Measurements from ENCODE around the gene ARL15. TPM values are rescaled to one million over a fixed set of nuclear protein-coding genes. Genes with fewer than 3 reads are reported as not detected.

Gene ARL15
- total RNA-seq, 1 experiment from 2014 or later: 140 TPM

DNA sequence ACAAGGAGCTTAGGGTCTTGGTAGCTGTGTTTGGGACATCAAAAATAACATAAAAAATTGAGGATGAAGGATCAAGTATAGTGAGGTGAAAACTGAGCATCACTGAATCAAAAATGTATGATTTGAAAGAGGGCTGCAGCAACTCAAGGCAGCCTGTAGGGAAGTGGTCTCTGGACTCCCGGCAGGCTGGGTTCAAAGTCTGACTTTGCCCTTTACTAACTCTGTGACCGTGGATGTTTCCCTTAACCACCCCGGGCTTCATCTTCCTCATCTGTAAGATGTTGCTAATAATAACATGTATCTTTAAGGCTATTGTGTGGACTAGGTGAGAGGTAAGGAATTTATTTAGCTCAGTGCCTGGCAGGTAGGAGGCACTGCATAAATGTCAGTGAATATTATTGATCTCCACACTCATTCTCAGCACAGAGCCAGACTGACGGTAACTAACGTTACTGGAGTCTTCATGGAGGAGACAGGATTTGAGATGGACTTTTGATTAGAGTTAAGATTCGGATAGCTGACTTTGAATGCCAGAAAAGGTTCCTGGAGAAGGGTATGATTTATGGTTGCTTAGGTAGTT is 382.6 kb downstream of the ARL15 start:
- no peak overlapping the region for H3K4me3 Mint-ChIP-seq (ENCODE audit: unreplicated experiment)
- POLR2A ChIA-PET: interaction anchor here (0.5 kb wide), 1 partner anchor 792 kb away, joined by 8 read pairs; no protein-coding TSS in a partner anchor
- intact Hi-C loops (cut with micrococcal nuclease; ENCODE audit: unreplicated experiment): no loop called here
- no peaks in the 10 kb centered on the region for H3K27me3 Mint-ChIP-seq (ENCODE audit: insufficient read depth, unreplicated experiment)
- BruUV-seq (replicated peaks): no TSS peak
- peaks cover 7% of the 10 kb centered on the region for H3K4me1 Mint-ChIP-seq (ENCODE audit: low read depth, unreplicated experiment)
- H3K9me3 Mint-ChIP-seq (ENCODE audit: unreplicated experiment): no peaks in the 10 kb centered on the region
- Histone ChIP-seq H3K4me3 (ENCODE audit: low read depth, low read length) (no peak overlapping the region), H3K9me3 (no peaks in the 10 kb centered on the region), H3K27me3 (replicated peaks; ENCODE audit: control insufficient read depth, insufficient read depth, low read length) (no peaks in the 10 kb centered on the region), H3K4me1 (no peaks in the 10 kb centered on the region), H3K36me3 (ENCODE audit: control insufficient read depth, insufficient read depth, low read length) (no peaks in the 10 kb centered on the region)
- TF ChIP-seq, protein P1, sequence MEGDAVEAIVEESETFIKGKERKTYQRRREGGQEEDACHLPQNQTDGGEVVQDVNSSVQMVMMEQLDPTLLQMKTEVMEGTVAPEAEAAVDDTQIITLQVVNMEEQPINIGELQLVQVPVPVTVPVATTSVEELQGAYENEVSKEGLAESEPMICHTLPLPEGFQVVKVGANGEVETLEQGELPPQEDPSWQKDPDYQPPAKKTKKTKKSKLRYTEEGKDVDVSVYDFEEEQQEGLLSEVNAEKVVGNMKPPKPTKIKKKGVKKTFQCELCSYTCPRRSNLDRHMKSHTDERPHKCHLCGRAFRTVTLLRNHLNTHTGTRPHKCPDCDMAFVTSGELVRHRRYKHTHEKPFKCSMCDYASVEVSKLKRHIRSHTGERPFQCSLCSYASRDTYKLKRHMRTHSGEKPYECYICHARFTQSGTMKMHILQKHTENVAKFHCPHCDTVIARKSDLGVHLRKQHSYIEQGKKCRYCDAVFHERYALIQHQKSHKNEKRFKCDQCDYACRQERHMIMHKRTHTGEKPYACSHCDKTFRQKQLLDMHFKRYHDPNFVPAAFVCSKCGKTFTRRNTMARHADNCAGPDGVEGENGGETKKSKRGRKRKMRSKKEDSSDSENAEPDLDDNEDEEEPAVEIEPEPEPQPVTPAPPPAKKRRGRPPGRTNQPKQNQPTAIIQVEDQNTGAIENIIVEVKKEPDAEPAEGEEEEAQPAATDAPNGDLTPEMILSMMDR (IDR thresholded peaks at IDR 0.05; ENCODE audit: insufficient read depth in 1 of 2, low read depth in 1 of 2, low read length in 1 of 2, severe bottlenecking in 1 of 2, unreplicated experiment in 1 of 2): no peak
- CTCF ChIA-PET: no interaction called here
- no peak for DNase-seq
- H3K27ac Mint-ChIP-seq (ENCODE audit: unreplicated experiment): no peak overlapping the region
- peaks cover 17% of the 10 kb centered on the region for H3K36me3 Mint-ChIP-seq (ENCODE audit: insufficient read depth, unreplicated experiment)

DNA sequence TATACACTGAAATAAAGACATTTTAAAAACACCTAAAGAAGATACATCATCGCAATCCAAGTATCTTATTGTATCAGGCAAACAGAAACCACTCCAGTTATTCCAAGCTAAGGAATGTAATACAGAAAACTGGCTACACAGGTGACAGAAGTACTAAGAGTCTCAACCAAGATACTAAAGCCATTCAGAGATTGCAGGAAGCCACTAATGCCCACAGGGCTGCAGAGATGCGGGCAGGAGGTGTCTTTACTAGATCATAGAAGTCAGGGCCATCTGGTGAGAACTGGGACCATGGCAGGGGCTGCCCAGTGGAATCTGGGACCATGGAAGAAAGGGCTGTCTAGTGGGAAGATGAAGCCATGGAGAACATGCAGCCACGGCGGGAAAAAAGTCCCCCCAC is 384.3 kb downstream of the ARL15 start:
- ChIA-PET POLR2A (no interaction called here), CTCF (no interaction called here)
- no peak for DNase-seq
- no peaks in the 10 kb centered on the region for H3K9me3 ChIP-seq
- H3K27ac Mint-ChIP-seq (ENCODE audit: unreplicated experiment): no peak overlapping the region
- no peaks in the 10 kb centered on the region for H3K27me3 Mint-ChIP-seq (ENCODE audit: insufficient read depth, unreplicated experiment)
- H3K27me3 ChIP-seq (replicated peaks; ENCODE audit: control insufficient read depth, insufficient read depth, low read length): no peaks in the 10 kb centered on the region
- peaks cover 25% of the 10 kb centered on the region for H3K36me3 Mint-ChIP-seq (ENCODE audit: insufficient read depth, unreplicated experiment)
- no peaks in the 10 kb centered on the region for H3K4me1 ChIP-seq
- no peak overlapping the region for H3K4me3 ChIP-seq (ENCODE audit: low read depth, low read length)
- TF ChIP-seq, protein P1 (IDR thresholded peaks at IDR 0.05; ENCODE audit: insufficient read depth in 1 of 2, low read depth in 1 of 2, low read length in 1 of 2, severe bottlenecking in 1 of 2, unreplicated experiment in 1 of 2): no peak
- intact Hi-C loops (cut with micrococcal nuclease; ENCODE audit: unreplicated experiment): no loop called here
- no peak overlapping the region for H3K4me3 Mint-ChIP-seq (ENCODE audit: unreplicated experiment)
- BruUV-seq (replicated peaks): no TSS peak
- no peaks in the 10 kb centered on the region for H3K9me3 Mint-ChIP-seq (ENCODE audit: unreplicated experiment)
- no peaks in the 10 kb centered on the region; the same call in 1 of the 2 replicates for H3K36me3 ChIP-seq (ENCODE audit: control insufficient read depth, insufficient read depth, low read length)
- H3K4me1 Mint-ChIP-seq (ENCODE audit: low read depth, unreplicated experiment): peaks cover 7% of the 10 kb centered on the region

DNA sequence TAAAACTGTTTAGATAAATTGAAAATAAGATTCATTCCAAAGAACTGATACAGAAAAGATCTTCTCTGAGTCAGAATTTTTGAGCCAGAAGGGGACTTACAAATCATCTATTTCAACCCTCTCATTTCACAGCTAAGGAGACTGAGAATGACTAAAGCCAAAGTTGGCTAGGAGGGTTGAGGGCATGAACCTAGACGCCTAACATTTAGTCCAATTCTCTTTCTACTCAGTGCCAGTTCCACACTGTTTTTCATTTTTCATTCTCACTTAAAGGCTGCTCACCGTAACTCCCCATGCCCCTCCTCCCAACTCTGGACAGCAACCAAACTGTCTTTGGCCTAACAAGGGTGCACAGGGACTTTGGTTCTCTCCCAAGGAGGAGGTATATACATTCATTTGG is 386.0 kb downstream of the ARL15 start:
- intact Hi-C loops (cut with micrococcal nuclease; ENCODE audit: unreplicated experiment): no loop called here
- ChIA-PET POLR2A (no interaction called here), CTCF (no interaction called here)
- TF ChIP-seq, protein P1 (IDR thresholded peaks at IDR 0.05; ENCODE audit: insufficient read depth in 1 of 2, low read depth in 1 of 2, low read length in 1 of 2, severe bottlenecking in 1 of 2, unreplicated experiment in 1 of 2): no peak
- Histone ChIP-seq H3K27me3 (replicated peaks; ENCODE audit: control insufficient read depth, insufficient read depth, low read length) (no peaks in the 10 kb centered on the region), H3K4me1 (no peaks in the 10 kb centered on the region), H3K4me3 (ENCODE audit: low read depth, low read length) (no peak overlapping the region), H3K36me3 (ENCODE audit: control insufficient read depth, insufficient read depth, low read length) (no peaks in the 10 kb centered on the region; the same call in 1 of the 2 replicates), H3K9me3 (no peaks in the 10 kb centered on the region)
- Mint-ChIP-seq H3K27me3 (ENCODE audit: insufficient read depth, unreplicated experiment) (no peaks in the 10 kb centered on the region), H3K9me3 (ENCODE audit: unreplicated experiment) (no peaks in the 10 kb centered on the region), H3K4me3 (ENCODE audit: unreplicated experiment) (no peak overlapping the region), H3K36me3 (ENCODE audit: insufficient read depth, unreplicated experiment) (peaks cover 27% of the 10 kb centered on the region), H3K27ac (ENCODE audit: unreplicated experiment) (no peak overlapping the region), H3K4me1 (ENCODE audit: low read depth, unreplicated experiment) (peaks cover 7% of the 10 kb centered on the region)
- BruUV-seq (replicated peaks): no TSS peak
- no peak for DNase-seq

Measured in Caco-2 (cell line).